Muscle of leg (tissue), 16 donors: ENCODE data around the gene LMBR1L. TPM values are rescaled to one million over a fixed set of nuclear protein-coding genes. Genes with fewer than 3 reads are reported as not detected.

Experiments
- DNase-seq: peaks from one replicate; pipeline ENCODE4 v3.0.0; 2013
- H3K27ac ChIP-seq: one replicate; pipeline ENCODE4 v1.5.1; 2013; ENCODE audit warnings: mild to moderate bottlenecking, low read length, control low read depth
- H3K27me3 ChIP-seq: one replicate; pipeline ENCODE4 v1.6.1; 2013; ENCODE audit warnings: low read length; ENCODE audit not compliant: control insufficient read depth, insufficient read depth
- H3K36me3 ChIP-seq: one replicate; pipeline ENCODE4 v1.6.1; 2013; ENCODE audit warnings: low read length; ENCODE audit not compliant: control insufficient read depth, insufficient read depth
- H3K4me1 ChIP-seq: one replicate; pipeline ENCODE4 v1.6.1; 2013; ENCODE audit warnings: low read length; ENCODE audit not compliant: control insufficient read depth, insufficient read depth
- H3K4me3 ChIP-seq: one replicate; pipeline ENCODE4 v1.5.1; 2013; ENCODE audit warnings: low read length, control low read depth
- H3K9me3 ChIP-seq: replicated peaks from 2 replicates; pipeline ENCODE4 v1.6.1; 2013; ENCODE audit warnings: low read depth, low read length; ENCODE audit not compliant: control insufficient read depth
- WGBS: methylation state at CpG from one replicate; pipeline ENCODE4 v1.1.5; 2013; ENCODE audit warnings: missing lambda C conversion rate; ENCODE audit not compliant: insufficient coverage; 5-methylcytosine and 5-hydroxymethylcytosine counted together
- long read RNA-seq, 11 donors: transcript quantifications; one replicate each; lab custom pipeline, GENCODE V29; 2026
- polyA plus RNA-seq, 8 donors: library from polyadenylated mRNA; unstranded; fragments of 120-200 nt; gene quantifications; one replicate each; pipeline versions ENCODE4 v1.2.1 to v1.2.3, GENCODE V29; 2013; ENCODE audit warnings: inconsistent platforms in 1 of 8, low replicate concordance in 1 of 8; ENCODE audit not compliant: insufficient read length in 8 of 8, insufficient read depth in 1 of 8
- total RNA-seq: library from RNA; stranded (reverse); fragments of 120-200 nt; gene quantifications from one replicate; pipeline ENCODE4 v1.2.4, GENCODE V29; 2013

The LMBR1L gene, protein sequence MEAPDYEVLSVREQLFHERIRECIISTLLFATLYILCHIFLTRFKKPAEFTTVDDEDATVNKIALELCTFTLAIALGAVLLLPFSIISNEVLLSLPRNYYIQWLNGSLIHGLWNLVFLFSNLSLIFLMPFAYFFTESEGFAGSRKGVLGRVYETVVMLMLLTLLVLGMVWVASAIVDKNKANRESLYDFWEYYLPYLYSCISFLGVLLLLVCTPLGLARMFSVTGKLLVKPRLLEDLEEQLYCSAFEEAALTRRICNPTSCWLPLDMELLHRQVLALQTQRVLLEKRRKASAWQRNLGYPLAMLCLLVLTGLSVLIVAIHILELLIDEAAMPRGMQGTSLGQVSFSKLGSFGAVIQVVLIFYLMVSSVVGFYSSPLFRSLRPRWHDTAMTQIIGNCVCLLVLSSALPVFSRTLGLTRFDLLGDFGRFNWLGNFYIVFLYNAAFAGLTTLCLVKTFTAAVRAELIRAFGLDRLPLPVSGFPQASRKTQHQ
- total RNA-seq: 30.2 TPM
- 10 to 100 TPM; 33.6 to 53.1 (median 39.9) TPM for polyA plus RNA-seq
- long read RNA-seq, donor 1, partial matches to known transcripts: 0 of 2 reads
- long read RNA-seq, donor 1, other reads (novel, unspliced or antisense): 0 of 2 reads
- long read RNA-seq, donor 2: 0 reads
- long read RNA-seq, donor 3, transcript LMBR1L-201 (17 exons, 2,934 nt): major isoform, 6 of 9 reads
- long read RNA-seq, donor 3, partial matches to known transcripts: 0 of 9 reads
- long read RNA-seq, donor 3, other reads (novel, unspliced or antisense): 0 of 9 reads
- long read RNA-seq, donor 4, partial matches to known transcripts: 0 of 3 reads
- long read RNA-seq, donor 4, other reads (novel, unspliced or antisense): 0 of 3 reads
- long read RNA-seq, donor 5, transcript LMBR1L-221 (2 exons, 874 nt): major isoform, 5 of 16 reads
- long read RNA-seq, donor 5, partial matches to known transcripts: 7 of 16 reads
- long read RNA-seq, donor 5, other reads (novel, unspliced or antisense): 0 of 16 reads
- long read RNA-seq, donor 6, transcript LMBR1L-201 (17 exons, 2,934 nt): major isoform, 5 of 44 reads
- long read RNA-seq, donor 6, partial matches to known transcripts: 37 of 44 reads
- long read RNA-seq, donor 6, other reads (novel, unspliced or antisense): 0 of 44 reads
- long read RNA-seq, donor 7, partial matches to known transcripts: 0 of 3 reads
- long read RNA-seq, donor 7, other reads (novel, unspliced or antisense): 0 of 3 reads
- long read RNA-seq, donor 8, partial matches to known transcripts: 0 of 2 reads
- long read RNA-seq, donor 8, other reads (novel, unspliced or antisense): 0 of 2 reads
- long read RNA-seq, donor 9, partial matches to known transcripts: 0 of 4 reads
- long read RNA-seq, donor 9, other reads (novel, unspliced or antisense): 0 of 4 reads
- long read RNA-seq, donor 10, transcript LMBR1L-221 (2 exons, 874 nt): major isoform, 5 of 7 reads
- long read RNA-seq, donor 10, partial matches to known transcripts: 0 of 7 reads
- long read RNA-seq, donor 10, other reads (novel, unspliced or antisense): 0 of 7 reads
- long read RNA-seq, donor 11, partial matches to known transcripts: 7 of 11 reads
- long read RNA-seq, donor 11, other reads (novel, unspliced or antisense): 0 of 11 reads

DNA sequence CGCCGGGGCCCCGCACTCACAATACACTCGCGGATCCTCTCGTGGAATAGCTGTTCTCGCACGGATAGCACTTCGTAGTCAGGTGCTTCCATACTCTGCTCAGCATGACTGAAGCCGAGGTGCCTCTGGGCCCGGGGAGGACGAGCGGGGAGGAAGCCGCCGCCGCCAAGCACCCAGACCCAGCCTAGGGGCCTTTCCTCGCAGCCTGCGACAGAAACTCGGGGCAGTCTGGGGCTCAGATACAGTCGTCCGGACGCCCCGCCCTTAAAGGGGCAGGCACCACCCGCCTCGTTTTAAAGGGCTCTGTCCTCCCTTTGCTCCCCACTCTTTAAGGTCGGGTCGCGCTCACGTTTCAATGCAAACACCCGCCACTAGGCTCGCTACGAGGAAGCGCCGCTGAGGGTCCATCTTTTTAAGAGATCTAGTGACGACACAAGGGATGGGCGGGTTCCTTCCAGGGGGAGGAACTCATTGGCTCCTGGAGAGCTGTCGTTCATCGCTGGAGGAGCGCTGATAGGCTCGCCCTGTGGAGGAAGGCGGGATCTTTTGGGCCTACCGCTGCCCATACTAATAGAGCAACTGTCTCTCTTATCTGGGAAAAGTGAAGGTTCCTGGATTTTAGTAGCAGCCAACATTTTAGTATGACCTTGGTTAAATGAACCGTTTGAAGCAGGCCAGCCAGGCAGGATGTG lies at the start of gene LMBR1L:
Gene LMBR1L, minus strand, starts transcription at position 384 of the 692 bp plus-strand sequence. Its CDS starts 292 bp downstream, at position 92.
- Histone ChIP-seq H3K9me3 (no peaks in the 10 kb centered on the region), H3K27me3 (no peaks in the 10 kb centered on the region), H3K27ac (peak within 1 kb of the TSS; percentile 97), H3K4me1 (peaks cover 38% of the 10 kb centered on the region), H3K36me3 (peaks cover 20% of the 10 kb centered on the region), H3K4me3 (peak within 1 kb of the TSS; percentile 97)
- DNase-seq: peak; percentile 100
- under 1% methylated on average over 36 of the region's 43 CpGs for WGBS

DNA sequence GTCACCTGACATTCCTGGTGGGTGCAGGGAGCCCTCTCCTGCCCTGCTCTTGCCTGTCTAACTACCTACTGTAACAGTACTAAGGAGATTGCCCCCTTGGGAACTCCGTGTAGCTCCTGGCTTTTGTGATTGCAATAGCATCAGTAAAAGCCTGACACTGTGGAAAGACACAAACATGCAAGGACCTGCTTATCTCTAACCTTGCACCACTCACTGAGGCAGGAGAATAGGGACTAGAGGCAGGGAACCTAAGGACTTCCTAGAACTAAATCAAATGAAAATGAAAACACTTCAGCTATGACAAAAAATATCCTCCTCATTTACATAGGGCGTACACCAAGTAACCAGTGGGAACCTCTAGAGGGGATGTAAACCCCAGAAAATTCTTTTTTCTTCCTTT lies 49.8 kb upstream of the LMBR1L start:
- no peak for DNase-seq
- Histone ChIP-seq H3K9me3 (no peaks in the 10 kb centered on the region), H3K27ac (no peak overlapping the region), H3K4me3 (no peak overlapping the region), H3K27me3 (no peaks in the 10 kb centered on the region), H3K36me3 (no peaks in the 10 kb centered on the region), H3K4me1 (no peaks in the 10 kb centered on the region)
- WGBS: no CpG with 5 or more reads among the region's 2 CpGs

DNA sequence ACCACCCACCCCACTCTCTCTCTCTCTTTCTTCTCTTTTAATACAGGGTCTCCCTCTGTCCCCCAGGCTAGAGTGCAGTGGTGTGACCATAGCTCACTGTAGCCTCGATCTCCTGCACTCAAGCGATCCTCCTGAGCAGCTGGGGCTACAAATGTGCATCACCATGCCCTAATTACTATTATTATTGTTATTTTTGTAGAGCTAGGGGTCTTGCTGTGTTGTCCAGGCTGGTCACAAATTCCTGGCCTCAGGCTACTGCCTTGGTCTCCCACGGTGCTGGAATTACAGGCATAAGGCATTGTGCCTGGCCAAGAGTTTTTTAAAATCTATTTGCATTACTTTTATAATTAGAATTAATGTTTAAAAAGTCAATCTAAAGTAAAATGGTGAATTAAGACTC lies 43.6 kb upstream of the LMBR1L start:
- H3K27ac ChIP-seq: no peak overlapping the region

DNA sequence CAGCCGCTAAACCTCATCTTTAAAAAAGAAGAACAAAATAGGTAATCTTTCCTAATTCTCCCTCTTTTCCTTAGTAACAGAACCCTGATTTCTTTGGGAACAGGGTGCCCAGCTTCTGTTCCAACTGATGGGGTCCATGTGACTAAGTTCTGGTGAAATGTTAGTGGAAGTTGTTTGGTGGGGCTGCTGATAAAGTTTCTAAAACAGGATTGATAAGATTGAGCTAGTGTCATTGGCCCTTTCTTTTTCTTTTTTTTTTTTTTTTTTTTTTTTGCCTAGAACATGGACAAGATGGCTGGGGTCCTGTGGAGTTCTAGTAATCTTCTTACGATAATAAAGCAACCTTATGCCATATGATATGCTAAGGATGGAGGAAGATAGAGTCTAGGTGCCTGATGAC lies 36.7 kb upstream of the LMBR1L start:
- no peak for DNase-seq
- no CpG with 5 or more reads among the region's 2 CpGs for WGBS
- no peaks in the 10 kb centered on the region for H3K4me1 ChIP-seq

More for the DNA sequence above, 43.6 kb upstream of the LMBR1L start:
- no peak for DNase-seq
- H3K4me1 ChIP-seq: no peaks in the 10 kb centered on the region
- no CpG with 5 or more reads among the region's 3 CpGs for WGBS
- no peaks in the 10 kb centered on the region for H3K36me3 ChIP-seq
- no peaks in the 10 kb centered on the region for H3K9me3 ChIP-seq
- H3K27me3 ChIP-seq: no peaks in the 10 kb centered on the region
- H3K4me3 ChIP-seq: no peak overlapping the region

DNA sequence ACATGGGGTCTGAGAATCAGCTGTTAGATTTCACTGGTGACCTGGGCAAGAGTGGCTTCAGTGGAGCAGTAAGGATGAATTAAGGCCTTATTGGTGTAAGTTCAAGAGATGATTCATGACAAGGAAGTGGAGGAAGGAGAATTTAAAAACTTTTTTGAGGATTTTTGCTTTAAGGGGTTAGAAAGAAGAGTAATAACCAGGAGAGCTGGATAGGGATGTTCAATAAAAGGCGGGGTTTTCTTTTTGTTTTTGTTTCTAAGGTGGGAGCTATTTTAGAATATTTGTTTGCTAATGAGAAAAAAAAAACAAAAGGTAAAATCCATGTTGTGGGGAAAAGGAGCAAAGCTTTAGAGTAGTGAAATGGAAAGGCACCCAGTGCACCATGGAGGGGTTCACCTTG lies 35.8 kb upstream of the LMBR1L start:
- Histone ChIP-seq H3K27ac (no peak overlapping the region), H3K9me3 (no peaks in the 10 kb centered on the region), H3K4me1 (no peaks in the 10 kb centered on the region), H3K36me3 (no peaks in the 10 kb centered on the region), H3K27me3 (no peaks in the 10 kb centered on the region), H3K4me3 (no peak overlapping the region)
- WGBS: 100% methylated on average over 1 of the region's 1 CpG
- no peak for DNase-seq

More for the DNA sequence above, 36.7 kb upstream of the LMBR1L start:
- H3K9me3 ChIP-seq: no peaks in the 10 kb centered on the region
- H3K36me3 ChIP-seq: no peaks in the 10 kb centered on the region
- H3K27me3 ChIP-seq: no peaks in the 10 kb centered on the region
- H3K4me3 ChIP-seq: no peak overlapping the region
- no peak overlapping the region for H3K27ac ChIP-seq

DNA sequence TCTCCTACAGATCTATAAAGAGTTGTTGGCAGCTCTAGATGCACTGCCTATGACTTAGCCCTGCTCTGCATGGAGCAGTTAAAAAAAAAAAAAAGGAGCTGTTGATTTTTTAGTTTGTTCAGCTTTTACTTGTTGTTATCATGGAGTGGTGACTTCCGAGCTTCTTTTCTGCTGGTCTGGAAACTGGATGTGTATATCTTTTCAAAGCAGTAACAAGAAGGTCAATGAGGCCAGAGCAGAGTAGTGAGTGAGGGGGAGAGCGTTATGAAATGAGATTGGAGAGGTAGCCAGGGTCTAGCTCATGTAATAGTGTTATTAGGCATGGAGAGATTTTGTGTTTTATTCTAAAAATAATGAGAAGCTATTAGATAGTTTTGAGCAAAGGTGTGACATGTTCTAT lies 33.7 kb upstream of the LMBR1L start:
- 81% methylated on average over 2 of the region's 2 CpGs for WGBS
- H3K36me3 ChIP-seq: no peaks in the 10 kb centered on the region

DNA sequence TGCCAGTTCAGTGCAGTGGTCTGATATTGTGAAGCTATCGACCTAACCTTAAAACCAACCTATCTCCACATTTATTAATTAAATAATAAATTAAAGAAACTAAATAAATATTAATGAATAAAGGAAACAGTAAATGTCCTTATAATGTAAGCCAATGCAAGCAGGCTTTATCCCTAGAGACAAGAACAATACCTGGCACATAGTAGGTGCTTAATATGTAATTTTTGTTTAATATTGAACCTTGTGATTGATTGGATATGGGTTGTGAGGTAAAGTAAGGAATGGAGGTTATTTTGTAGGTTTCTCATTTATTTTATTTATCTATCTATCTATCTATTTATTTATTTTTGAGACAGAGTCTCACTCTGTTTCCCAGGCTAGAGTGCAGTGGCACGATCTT lies 28.4 kb upstream of the LMBR1L start:
- Histone ChIP-seq H3K36me3 (peaks cover 2% of the 10 kb centered on the region), H3K27ac (no peak overlapping the region), H3K27me3 (no peaks in the 10 kb centered on the region), H3K4me1 (no peaks in the 10 kb centered on the region), H3K9me3 (no peaks in the 10 kb centered on the region), H3K4me3 (no peak overlapping the region)
- no CpG with 5 or more reads among the region's 2 CpGs for WGBS
- no peak for DNase-seq

More for the DNA sequence above, 33.7 kb upstream of the LMBR1L start:
- H3K27me3 ChIP-seq: no peaks in the 10 kb centered on the region
- no peak for DNase-seq
- H3K4me3 ChIP-seq: no peak overlapping the region
- no peaks in the 10 kb centered on the region for H3K9me3 ChIP-seq
- no peaks in the 10 kb centered on the region for H3K4me1 ChIP-seq
- H3K27ac ChIP-seq: no peak overlapping the region

DNA sequence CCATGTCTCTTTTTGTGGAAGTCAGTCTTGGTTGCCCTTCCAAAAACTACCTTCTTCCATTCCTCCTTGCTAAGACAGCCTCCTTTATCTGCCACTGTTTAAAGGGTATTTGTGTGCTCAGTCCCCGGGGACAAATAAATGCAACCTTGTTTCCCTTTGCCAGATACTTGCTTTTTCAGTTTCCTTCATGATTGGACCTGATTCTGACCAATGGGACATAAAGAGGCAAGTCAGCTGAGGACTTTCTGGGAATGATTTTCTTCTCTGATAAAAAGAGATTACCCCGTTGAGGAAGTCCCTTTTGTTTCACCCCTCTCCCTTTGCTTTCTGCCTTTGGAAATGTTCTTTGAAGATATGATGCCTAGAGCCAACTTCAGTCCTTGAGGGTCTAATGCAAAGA lies 27.9 kb upstream of the LMBR1L start:
- H3K9me3 ChIP-seq: no peaks in the 10 kb centered on the region
- no peak for DNase-seq
- no peaks in the 10 kb centered on the region for H3K27me3 ChIP-seq
- WGBS: 100% methylated on average over 1 of the region's 2 CpGs
- H3K36me3 ChIP-seq: peaks cover 2% of the 10 kb centered on the region
- no peak overlapping the region for H3K27ac ChIP-seq
- peaks cover 2% of the 10 kb centered on the region for H3K4me1 ChIP-seq
- no peak overlapping the region for H3K4me3 ChIP-seq

DNA sequence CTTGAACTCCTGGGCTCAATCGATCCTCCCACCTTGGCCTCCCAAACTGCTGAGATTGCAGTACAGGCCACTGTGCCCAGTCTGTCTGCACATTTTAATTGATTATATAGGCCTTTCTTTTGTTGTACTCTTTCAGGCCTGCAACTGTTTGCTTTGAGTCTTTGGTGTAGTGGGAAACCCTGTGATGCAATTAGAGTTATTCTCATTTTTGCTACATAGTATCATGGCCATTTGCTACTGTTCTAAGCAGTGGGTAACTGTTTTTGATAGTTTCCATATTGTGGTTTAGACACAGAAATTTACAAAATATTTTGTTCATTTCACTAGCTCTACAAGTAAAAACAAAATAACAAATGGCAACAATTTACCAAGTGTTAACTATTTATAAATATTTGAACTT lies 26.8 kb upstream of the LMBR1L start:
- Histone ChIP-seq H3K27ac (no peak overlapping the region), H3K4me3 (no peak overlapping the region), H3K36me3 (peaks cover 2% of the 10 kb centered on the region), H3K9me3 (no peaks in the 10 kb centered on the region), H3K4me1 (peaks cover 6% of the 10 kb centered on the region), H3K27me3 (no peaks in the 10 kb centered on the region)
- no CpG with 5 or more reads among the region's 1 CpG for WGBS
- DNase-seq: no peak
